Measurements from ENCODE around the gene DNAJC1. TPM values are rescaled to one million over a fixed set of nuclear protein-coding genes. Genes with fewer than 3 reads are reported as not detected.
"Not testable (repeated sequence)": the region's sequence is repeated elsewhere in the genome, so short reads cannot be mapped to it uniquely, and the experiment has no call there.

The DNAJC1 gene
- total RNA-seq, 1 experiment from 2014 or later, result 35.8 TPM

GRCh38 chr10:21831986-21832820 is 171.3 kb downstream of the DNAJC1 start:
- DNase-seq (ENCODE audit: low read depth), result no peak

GRCh38 chr10:21830037-21830436 is 173.5 kb downstream of the DNAJC1 start:
- no peak for DNase-seq (ENCODE audit: low read depth)

- DNase-seq (ENCODE audit: low read depth), result no peak
Observed at GRCh38 chr10:21827308-21827707, 176.2 kb downstream of the DNAJC1 start.

GRCh38 chr10:21826725-21827124 is 176.8 kb downstream of the DNAJC1 start:
- no peak for DNase-seq (ENCODE audit: low read depth)

GRCh38 chr10:21825345-21825744 is 178.2 kb downstream of the DNAJC1 start:
- no peak for DNase-seq (ENCODE audit: low read depth)

GRCh38 chr10:21824409-21824808 is 179.1 kb downstream of the DNAJC1 start:
- DNase-seq (ENCODE audit: low read depth), result no peak

- DNase-seq (ENCODE audit: low read depth), result no peak
Observed at GRCh38 chr10:21823617-21824016, 179.9 kb downstream of the DNAJC1 start.

- DNase-seq (ENCODE audit: low read depth), result not testable (repeated sequence)
Observed at GRCh38 chr10:21822273-21822672, 181.3 kb downstream of the DNAJC1 start.

- DNase-seq (ENCODE audit: low read depth), result no peak
Observed at GRCh38 chr10:21820952-21821351, 182.6 kb downstream of the DNAJC1 start.

- not testable (repeated sequence) for DNase-seq (ENCODE audit: low read depth)
Observed at GRCh38 chr10:21818416-21818815, 185.1 kb downstream of the DNAJC1 start.

GRCh38 chr10:21814866-21815265 is 188.7 kb downstream of the DNAJC1 start:
- no peak for DNase-seq (ENCODE audit: low read depth)

GRCh38 chr10:21813946-21814345 is 189.6 kb downstream of the DNAJC1 start:
- DNase-seq (ENCODE audit: low read depth), result no peak

- DNase-seq (ENCODE audit: low read depth), result peak; percentile 19
Observed at GRCh38 chr10:21811245-21811585, 192.3 kb downstream of the DNAJC1 start.

- no peak for DNase-seq (ENCODE audit: low read depth)
Observed at GRCh38 chr10:21810582-21811244, 192.8 kb downstream of the DNAJC1 start.

- DNase-seq (ENCODE audit: low read depth), result no peak
Observed at GRCh38 chr10:21808550-21808949, 195.0 kb downstream of the DNAJC1 start.

- no peak for DNase-seq (ENCODE audit: low read depth)
Observed at GRCh38 chr10:21807180-21807579, 196.3 kb downstream of the DNAJC1 start.

- no peak for DNase-seq (ENCODE audit: low read depth)
Observed at GRCh38 chr10:21803374-21803773, 200.2 kb downstream of the DNAJC1 start.

- DNase-seq (ENCODE audit: low read depth), result no peak
Observed at GRCh38 chr10:21801609-21802008, 201.9 kb downstream of the DNAJC1 start.

GRCh38 chr10:21797984-21798765 is 205.4 kb downstream of the DNAJC1 start:
- no peak for DNase-seq (ENCODE audit: low read depth)

- DNase-seq (ENCODE audit: low read depth), result no peak
Observed at GRCh38 chr10:21797533-21797932, 206.0 kb downstream of the DNAJC1 start.

- peak; percentile 25 for DNase-seq (ENCODE audit: low read depth)
Observed at GRCh38 chr10:21791276-21791675, 212.3 kb downstream of the DNAJC1 start.

GRCh38 chr10:21776883-21777282 is 226.6 kb downstream of the DNAJC1 start:
- no peak for DNase-seq (ENCODE audit: low read depth)
